GM12878 (cell line): Measurements from ENCODE around the gene ZNF689. TPM values are rescaled to one million over a fixed set of nuclear protein-coding genes. Genes with fewer than 3 reads are reported as not detected.

Source experiments
- ATF7 ChIP-seq: fragments of 450-650 bp; IDR thresholded peaks from 2 replicates; pipeline ENCODE4 v1.6.1; 2016; ENCODE audit warnings: low read depth, mild to moderate bottlenecking
- BACH1 ChIP-seq: fragments of 450-650 bp; IDR thresholded peaks from 2 replicates; pipeline ENCODE4 v1.6.1; 2017; ENCODE audit warnings: mild to moderate bottlenecking, borderline replicate concordance
- BRCA1 ChIP-seq: IDR thresholded peaks from 2 replicates; pipeline ENCODE4 v1.6.1; 2011; ENCODE audit warnings: low read depth, low read length, improper control_type of control experiment
- CBFB ChIP-seq: IDR thresholded peaks from 2 replicates; pipeline ENCODE4 v1.6.1; 2016; ENCODE audit warnings: antibody characterized with exemption, low read depth
- ESRRA ChIP-seq: IDR thresholded peaks from 2 replicates; pipeline ENCODE4 v1.6.1; 2012; ENCODE audit warnings: mild to moderate bottlenecking, low read length, improper control_type of control experiment
- MEF2B ChIP-seq: fragments of 450-650 bp; IDR thresholded peaks from 2 replicates; pipeline ENCODE4 v1.6.1; 2018; ENCODE audit warnings: mild to moderate bottlenecking, moderate library complexity; ENCODE audit not compliant: partially characterized antibody, poor library complexity, severe bottlenecking
- NBN ChIP-seq: fragments of 450-650 bp; IDR thresholded peaks from 2 replicates; pipeline ENCODE4 v1.6.1; 2016
- POLR2A ChIP-seq: IDR thresholded peaks from 2 replicates; pipeline ENCODE4 v1.6.1; 2011; ENCODE audit warnings: low read depth, mild to moderate bottlenecking, low read length
- SMAD1 ChIP-seq: fragments of 450-650 bp; IDR thresholded peaks from 2 replicates; pipeline ENCODE4 v1.6.1; 2018; ENCODE audit warnings: mild to moderate bottlenecking, low read depth; ENCODE audit not compliant: partially characterized antibody
- STAT1 ChIP-seq: fragments of 450-650 bp; conservative IDR thresholded peaks from 2 replicates; pipeline ENCODE4 v1.6.1; 2014; ENCODE audit warnings: antibody characterized with exemption, mild to moderate bottlenecking
- ZNF217 ChIP-seq: fragments of 450-650 bp; IDR thresholded peaks from 2 replicates; pipeline ENCODE4 v1.6.1; 2017; ENCODE audit warnings: antibody characterized with exemption, mild to moderate bottlenecking
- ZSCAN29 ChIP-seq: fragments of 450-650 bp; IDR thresholded peaks from 2 replicates; pipeline ENCODE4 v1.6.1; 2017; ENCODE audit warnings: mild to moderate bottlenecking, moderate library complexity
- polyA plus RNA-seq, 11 experiments: library from polyadenylated mRNA; depleted of rRNA in 4 of 11; unstranded in 6 of 11; stranded (reverse) in 5 of 11; fragments of >200 nt; fragmentation: Nextera tagmentation in 4 of 11; fragmentation: Illumina TruSeq in 1 of 11; extraction: Ambion mirVana in 4 of 11; extraction: Trizol in 1 of 11; gene quantifications; 1 replicate in 1 of 11; 2 replicates in 10 of 11; pipeline versions ENCODE4 v1.2.1 to v1.2.3, GENCODE V29; 2011 to 2016; ENCODE audit warnings: inconsistent platforms in 2 of 11, missing spikeins in 2 of 11, low read depth in 1 of 11
- total RNA-seq, 4 experiments: library from RNA; depleted of rRNA in 3 of 4; stranded (reverse); fragments of >200 nt in 3 of 4; fragmentation: Illumina TruSeq in 1 of 4; extraction: Trizol in 1 of 4; gene quantifications; 2 replicates each; pipeline versions ENCODE4 v1.2.1 to v1.2.3, GENCODE V29; 2013 to 2021
- TF ChIP-seq, protein P1 (sequence below): fragments of 450-650 bp; IDR thresholded peaks from 2 replicates; pipeline ENCODE4 v1.6.1; 2017; ENCODE audit warnings: low read depth, mild to moderate bottlenecking, moderate library complexity
- TF ChIP-seq, protein P2 (sequence below): IDR thresholded peaks from 2 replicates; pipeline ENCODE4 v1.6.1; 2012; ENCODE audit warnings: low read depth, low read length, improper control_type of control experiment

The ZNF689 gene
- total and polyA plus RNA-seq, 10 of the 15 experiments (the other 5 are each of a cell fraction or from before 2014, with no cell fraction given), result 4.7 to 13.2 (median 8.5) TPM

DNA sequence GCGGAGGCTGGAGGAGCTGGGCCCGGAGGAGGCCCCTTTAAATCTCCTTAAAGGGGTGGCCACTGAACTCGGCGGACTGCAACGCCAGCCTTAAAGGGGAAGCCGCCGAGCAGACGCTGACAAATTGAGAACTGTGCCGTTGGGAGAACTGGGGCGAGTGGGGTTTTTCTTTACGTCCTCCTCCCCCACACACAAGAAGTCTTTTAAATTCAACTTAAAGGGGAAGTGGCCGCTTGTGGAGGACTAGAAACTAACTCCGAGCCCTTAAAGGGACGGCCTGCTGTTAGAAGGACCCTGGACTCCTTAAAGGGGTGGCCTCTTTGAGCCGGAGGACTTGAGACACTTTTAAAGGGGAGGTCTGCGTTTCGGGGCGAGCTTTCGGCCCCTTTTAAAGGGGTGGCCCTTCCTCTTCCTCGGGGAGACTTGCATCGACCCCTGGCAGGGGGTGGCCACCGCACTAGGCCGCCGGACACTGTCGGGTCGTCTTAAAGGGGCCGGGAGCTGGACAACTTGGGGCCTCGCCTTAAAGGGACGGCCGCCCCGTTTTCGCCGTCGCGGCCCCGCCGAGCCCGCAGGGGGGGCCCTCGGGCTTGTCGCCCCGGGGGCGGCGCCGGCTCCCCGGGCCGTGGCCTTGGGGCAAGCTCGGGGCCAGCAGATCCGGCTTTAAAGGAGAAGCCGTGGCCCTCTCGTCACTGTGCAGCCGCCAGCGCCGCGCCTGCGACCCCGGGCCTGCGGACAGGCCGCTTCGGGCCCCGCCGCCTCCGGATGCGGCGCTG is 48.7 kb upstream of the ZNF689 start (continued):
- TF ChIP-seq BRCA1 (peak; percentile 28; the same call in 1 of the 2 replicates), STAT1 (peak; percentile 66; the same call in 1 of the 2 replicates), CBFB (no peak), NBN (no peak), ATF7 (no peak), SMAD1 (no peak), MEF2B (peak; percentile 34), ZNF217 (0 out of 2 replicates have a peak, but pooled peaks have one; percentile 25), BACH1 (peak; percentile 71; the same call in 1 of the 2 replicates), ESRRA (0 out of 2 replicates have a peak, but pooled peaks have one; percentile 18), POLR2A (peak; percentile 66; the same call in 1 of the 2 replicates), ZSCAN29 (0 out of 2 replicates have a peak, but pooled peaks have one; percentile 53)
- TF ChIP-seq, protein P1, sequence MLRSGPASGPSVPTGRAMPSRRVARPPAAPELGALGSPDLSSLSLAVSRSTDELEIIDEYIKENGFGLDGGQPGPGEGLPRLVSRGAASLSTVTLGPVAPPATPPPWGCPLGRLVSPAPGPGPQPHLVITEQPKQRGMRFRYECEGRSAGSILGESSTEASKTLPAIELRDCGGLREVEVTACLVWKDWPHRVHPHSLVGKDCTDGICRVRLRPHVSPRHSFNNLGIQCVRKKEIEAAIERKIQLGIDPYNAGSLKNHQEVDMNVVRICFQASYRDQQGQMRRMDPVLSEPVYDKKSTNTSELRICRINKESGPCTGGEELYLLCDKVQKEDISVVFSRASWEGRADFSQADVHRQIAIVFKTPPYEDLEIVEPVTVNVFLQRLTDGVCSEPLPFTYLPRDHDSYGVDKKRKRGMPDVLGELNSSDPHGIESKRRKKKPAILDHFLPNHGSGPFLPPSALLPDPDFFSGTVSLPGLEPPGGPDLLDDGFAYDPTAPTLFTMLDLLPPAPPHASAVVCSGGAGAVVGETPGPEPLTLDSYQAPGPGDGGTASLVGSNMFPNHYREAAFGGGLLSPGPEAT, result peak; percentile 100
- TF ChIP-seq, protein P2, sequence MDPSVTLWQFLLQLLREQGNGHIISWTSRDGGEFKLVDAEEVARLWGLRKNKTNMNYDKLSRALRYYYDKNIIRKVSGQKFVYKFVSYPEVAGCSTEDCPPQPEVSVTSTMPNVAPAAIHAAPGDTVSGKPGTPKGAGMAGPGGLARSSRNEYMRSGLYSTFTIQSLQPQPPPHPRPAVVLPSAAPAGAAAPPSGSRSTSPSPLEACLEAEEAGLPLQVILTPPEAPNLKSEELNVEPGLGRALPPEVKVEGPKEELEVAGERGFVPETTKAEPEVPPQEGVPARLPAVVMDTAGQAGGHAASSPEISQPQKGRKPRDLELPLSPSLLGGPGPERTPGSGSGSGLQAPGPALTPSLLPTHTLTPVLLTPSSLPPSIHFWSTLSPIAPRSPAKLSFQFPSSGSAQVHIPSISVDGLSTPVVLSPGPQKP, result peak; percentile 60
